Stomach (tissue), 9 donors: ENCODE data around the gene ACAD8. TPM values are rescaled to one million over a fixed set of nuclear protein-coding genes. Genes with fewer than 3 reads are reported as not detected.

Experiments
- DNase-seq, 2 donors: peaks; one replicate each; pipeline versions ENCODE4 v3.0.0 to v3.0.0-alpha.2; 2013 to 2019
- H3K27ac ChIP-seq, 5 donors: fragments of 200-600 bp in 4 of 5; sonication (generic) in 4 of 5; one replicate each; pipeline ENCODE4 v1.5.1; 2013 to 2019; ENCODE audit warnings: mild to moderate bottlenecking in 1 of 5, moderate library complexity in 1 of 5
- H3K27me3 ChIP-seq, 3 donors: fragments of 200-600 bp; sonication (generic); one replicate each; pipeline ENCODE4 v1.5.1; 2017 to 2019; ENCODE audit warnings: mixed run types in 1 of 3
- H3K36me3 ChIP-seq, 4 donors: fragments of 200-600 bp; sonication (generic); 1 replicate in 3 of 4; 2 replicates in 1 of 4; pipeline ENCODE4 v1.5.1; 2016 to 2019
- H3K4me1 ChIP-seq, 4 donors: fragments of 200-600 bp; sonication (generic); one replicate each; pipeline ENCODE4 v1.5.1; 2016 to 2019
- H3K4me3 ChIP-seq, 4 donors: fragments of 200-600 bp; sonication (generic) in 3 of 4; one replicate each; pipeline ENCODE4 v1.5.1; 2016 to 2019; ENCODE audit warnings: mild to moderate bottlenecking in 1 of 4
- H3K9me3 ChIP-seq, 4 donors: fragments of 200-600 bp; sonication (generic); one replicate each; pipeline ENCODE4 v1.5.1; 2016 to 2019
- CTCF ChIP-seq, 7 experiments: fragments of 450-650 bp in 4 of 7; fragments of 200-600 bp in 3 of 7; sonication (generic) in 3 of 7; IDR thresholded peaks; one replicate each; pipeline ENCODE4 v1.5.1; 2016 to 2019; ENCODE audit warnings: antibody characterized with exemption in 7 of 7, control low read depth in 2 of 7, mild to moderate bottlenecking in 1 of 7
- EP300 ChIP-seq: sonication (generic); formaldehyde crosslinking; IDR thresholded peaks from one replicate; pipeline ENCODE4 v1.6.1; 2017; ENCODE audit warnings: antibody characterized with exemption
- POLR2A ChIP-seq, 4 donors: fragments of 450-650 bp; IDR thresholded peaks; one replicate each; pipeline ENCODE4 v1.6.1; 2016; ENCODE audit warnings: antibody characterized with exemption in 4 of 4, control low read depth in 2 of 4, mild to moderate bottlenecking in 1 of 4, moderate library complexity in 1 of 4
- POLR2AphosphoS5 ChIP-seq, 3 donors: sonication (generic); formaldehyde crosslinking; IDR thresholded peaks; one replicate each; pipeline ENCODE4 v1.6.1; 2016; ENCODE audit warnings: antibody characterized with exemption in 3 of 3
- WGBS, 5 donors: extraction: QIAGEN DNeasy Blood & Tissue Kit in 3 of 5; methylation state at CpG; one replicate each; pipeline versions ENCODE4 v1.1.5 to v1.1.7; 2013 to 2018; 5-methylcytosine and 5-hydroxymethylcytosine counted together
- intact Hi-C: fragments of 100-400 bp; cut with DNase I; formaldehyde crosslinking; loops from one replicate; pipeline ENCODE4 v1.15.1; 2023; ENCODE audit warnings: low total_unique reads
- polyA plus RNA-seq, 3 donors: library from polyadenylated mRNA; stranded (reverse); fragments of 200-250 nt; gene quantifications; one replicate each; pipeline ENCODE4 v1.2.3, GENCODE V29; 2013
- total RNA-seq, 5 donors: library from RNA; depleted of rRNA; stranded (reverse); fragments of >200 nt; gene quantifications; one replicate each; pipeline versions ENCODE4 v1.1.0 to v1.2.3, GENCODE V29; 2014 to 2016
- donor health status: healthy with polysubstance abuse.
- donor health status: Bipolar disorder and iron deficiency.
- donor health status: healthy.

ACAD8 gene
- total and polyA plus RNA-seq, 8 donors = 15.1 to 44.6 (median 26.5) TPM

- H3K4me1 ChIP-seq = peaks cover 0 to 6% (median 3%) of the 10 kb centered on the region in 4 donors
- peaks cover 39 to 86% (median 84%) of the 10 kb centered on the region in 4 donors for H3K36me3 ChIP-seq
- 85 to 91% (median 89%) methylated on average over 14 of the region's 14 CpGs for WGBS, 5 donors
- H3K27ac ChIP-seq = no peak overlapping the region
- no peak overlapping the region for H3K4me3 ChIP-seq
- peak in 1 of 2 donors; percentile 39 for DNase-seq
- no peak for TF ChIP-seq EP300
- TF ChIP-seq CTCF (IDR thresholded peaks at IDR 0.05) = peak in 4 of 7 experiments; percentile 17 to 39 (median 31)
- no peaks in the 10 kb centered on the region for H3K27me3 ChIP-seq
- intact Hi-C loops = no loop called here
- no peaks in the 10 kb centered on the region for H3K9me3 ChIP-seq
Observed at GRCh38 chr11:134261626-134262488, 8.5 kb downstream of the ACAD8 start.

GRCh38 chr11:134264966-134265764 is 11.8 kb downstream of the ACAD8 start:
- intact Hi-C loops = no loop called here
- Histone ChIP-seq H3K36me3 (peaks cover 21 to 53% (median 51%) of the 10 kb centered on the region in 4 donors), H3K27me3 (peaks cover 0 to 6% (median 0%) of the 10 kb centered on the region in 3 donors), H3K27ac (no peak overlapping the region), H3K4me1 (peaks cover 0 to 10% (median 4%) of the 10 kb centered on the region in 4 donors), H3K9me3 (no peaks in the 10 kb centered on the region), H3K4me3 (no peak overlapping the region)
- DNase-seq = no peak
- 90 to 95% (median 92%) methylated on average over 7 of the region's 7 CpGs for WGBS, 5 donors
- TF ChIP-seq CTCF (IDR thresholded peaks at IDR 0.05) (no peak), EP300 (no peak), POLR2AphosphoS5 (IDR thresholded peaks at IDR 0.05) (no peak), POLR2A (IDR thresholded peaks at IDR 0.05) (no peak)

GRCh38 chr11:134266440-134266839 is 13.1 kb downstream of the ACAD8 start:
- DNase-seq = no peak
- WGBS, 5 donors = 77 to 84% (median 81%) methylated on average over 5 of the region's 5 CpGs
- peaks cover 0 to 19% (median 0%) of the 10 kb centered on the region in 3 donors for H3K27me3 ChIP-seq
- H3K27ac ChIP-seq = no peak overlapping the region
- H3K9me3 ChIP-seq = no peaks in the 10 kb centered on the region
- no peak overlapping the region for H3K4me3 ChIP-seq
- peaks cover 17 to 40% (median 38%) of the 10 kb centered on the region in 4 donors for H3K36me3 ChIP-seq
- intact Hi-C loops = no loop called here
- TF ChIP-seq POLR2A (IDR thresholded peaks at IDR 0.05) (no peak), EP300 (no peak), POLR2AphosphoS5 (IDR thresholded peaks at IDR 0.05) (no peak), CTCF (IDR thresholded peaks at IDR 0.05) (no peak)
- peaks cover 0 to 10% (median 4%) of the 10 kb centered on the region in 4 donors for H3K4me1 ChIP-seq

- H3K27me3 ChIP-seq = peaks cover 0 to 23% (median 0%) of the 10 kb centered on the region in 3 donors
- no peak overlapping the region for H3K4me3 ChIP-seq
- peaks cover 0 to 10% (median 4%) of the 10 kb centered on the region in 4 donors for H3K4me1 ChIP-seq
- intact Hi-C loops = no loop called here
- peaks cover 13 to 36% (median 34%) of the 10 kb centered on the region in 4 donors for H3K36me3 ChIP-seq
- no peak overlapping the region for H3K27ac ChIP-seq
- H3K9me3 ChIP-seq = no peaks in the 10 kb centered on the region
- 23 to 45% (median 27%) methylated on average over 3 of the region's 3 CpGs for WGBS, 5 donors
- TF ChIP-seq POLR2A (IDR thresholded peaks at IDR 0.05) (no peak), EP300 (no peak), CTCF (IDR thresholded peaks at IDR 0.05) (no peak), POLR2AphosphoS5 (IDR thresholded peaks at IDR 0.05) (no peak)
- DNase-seq = no peak
Observed at GRCh38 chr11:134266841-134267251, 13.5 kb downstream of the ACAD8 start.
